GM12878 (cell line): ENCODE measurements around the gene CLNS1A. TPM values are rescaled to one million over a fixed set of nuclear protein-coding genes. Genes with fewer than 3 reads are reported as not detected.

Source experiments
- ATAC-seq: fragments of 200-7000 bp; cut with Tn5 transposase; 3 replicates; pipeline ENCODE4 v1.9.1; 2020; ENCODE audit warnings: mild to moderate bottlenecking, moderate library complexity
- BruUV-seq: library from RNA; stranded (reverse); fragments of 400-500 nt; replicated peaks from 2 replicates; lab custom pipeline; 2021; lab: Mats Ljungman, UMichigan
- CTCF ChIA-PET: fragments of 300-600 bp; sonication (Branson Sonifier 250); formaldehyde crosslinking; extraction: SDS; loops from one replicate; lab custom pipeline; 2021; ENCODE audit warnings: inconsistent platforms; lab: Yijun Ruan, JAX
- POLR2A ChIA-PET: fragments of 350-600 bp; formaldehyde crosslinking; extraction: SDS; loops from one replicate; lab custom pipeline; 2021; ENCODE audit warnings: inconsistent platforms; lab: Charles Lee
- RAD21 ChIA-PET: fragments of 300-600 bp; sonication (Branson Sonifier 250); formaldehyde crosslinking; loops from one replicate; lab custom pipeline; 2023; ENCODE audit warnings: antibody characterized with exemption; ENCODE audit not compliant: unreplicated experiment; lab: Charles Lee
- SMC1A ChIA-PET: fragments of 300-600 bp; sonication (Branson Sonifier 250); formaldehyde crosslinking; loops from one replicate; lab custom pipeline; 2023; ENCODE audit not compliant: unreplicated experiment, uncharacterized antibody; lab: Charles Lee
- DNase-seq: peaks from one replicate; pipeline ENCODE4 v3.0.0-alpha.2; 2011; ENCODE audit warnings: low read depth, low spot score
- FAIRE-seq: peaks from 3 replicates; lab custom pipeline; 2011; peaks lifted over from hg19 to GRCh38; lab: Jason Lieb, UNC
- H2AFZ ChIP-seq: 2 replicates; pipeline ENCODE4 v1.6.0; 2011; ENCODE audit warnings: low read depth, low read length, control low read depth; ENCODE audit not compliant: control insufficient read depth
- H3K27ac ChIP-seq: 2 replicates; pipeline ENCODE4 v1.5.1; 2011; ENCODE audit warnings: control low read depth; ENCODE audit not compliant: control insufficient read depth, insufficient read depth
- H3K27me3 ChIP-seq, 2 experiments: replicated peaks in 1 of 2; 2 replicates each; pipeline versions ENCODE4 v1.6.0 to v1.6.1; 2011; ENCODE audit warnings: low read length in 1 of 2; ENCODE audit not compliant: control insufficient read depth in 2 of 2, insufficient read depth in 2 of 2
- H3K36me3 ChIP-seq, 2 experiments: 2 replicates each; pipeline ENCODE4 v1.5.1; 2011; ENCODE audit warnings: low read length in 1 of 2; ENCODE audit not compliant: control insufficient read depth in 2 of 2, insufficient read depth in 2 of 2
- H3K4me1 ChIP-seq: 2 replicates; pipeline ENCODE4 v1.6.1; 2011; ENCODE audit warnings: mild to moderate bottlenecking, low read length, moderate library complexity, mixed read lengths; ENCODE audit not compliant: control insufficient read depth, insufficient read depth
- H3K4me2 ChIP-seq: 2 replicates; pipeline ENCODE4 v1.6.0; 2011; ENCODE audit warnings: control low read depth; ENCODE audit not compliant: control insufficient read depth, insufficient read depth
- H3K4me3 ChIP-seq: fragments of 200-600 bp; sonication (generic); 2 replicates; pipeline ENCODE4 v1.5.1; 2016
- H3K79me2 ChIP-seq: 2 replicates; pipeline ENCODE4 v1.6.0; 2011; ENCODE audit warnings: low read length; ENCODE audit not compliant: control insufficient read depth, insufficient read depth
- H3K9ac ChIP-seq: 2 replicates; pipeline ENCODE4 v1.8.0; 2011; ENCODE audit warnings: low read length, control low read depth, mixed read lengths; ENCODE audit not compliant: control insufficient read depth, insufficient read depth
- H3K9me3 ChIP-seq: replicated peaks from 3 replicates; pipeline ENCODE4 v1.5.1; 2011; ENCODE audit warnings: mild to moderate bottlenecking, low read length; ENCODE audit not compliant: control insufficient read depth, insufficient read depth
- H4K20me1 ChIP-seq: 2 replicates; pipeline ENCODE4 v1.6.0; 2011; ENCODE audit not compliant: control insufficient read depth, insufficient read depth
- BCL11A ChIP-seq: IDR thresholded peaks from 2 replicates; pipeline ENCODE4 v1.6.1; 2011; ENCODE audit warnings: low read depth, low read length
- CBX5 ChIP-seq: sonication (generic); IDR thresholded peaks from 2 replicates; pipeline ENCODE4 v1.6.1; 2016; ENCODE audit warnings: low read depth, moderate library complexity, mild to moderate bottlenecking, inconsistent platforms
- CHD2 ChIP-seq: IDR thresholded peaks from 2 replicates; pipeline ENCODE4 v1.6.1; 2011; ENCODE audit warnings: low read depth, low read length, improper control_type of control experiment, borderline replicate concordance
- EGR1 ChIP-seq, 2 experiments: IDR thresholded peaks; 1 replicate in 1 of 2; 2 replicates in 1 of 2; pipeline ENCODE4 v1.6.1; 2011 to 2012; ENCODE audit warnings: low read depth in 2 of 2, low read length in 2 of 2, borderline replicate concordance in 1 of 2, mild to moderate bottlenecking in 1 of 2, moderate library complexity in 1 of 2
- FOS ChIP-seq: IDR thresholded peaks from 3 replicates; pipeline ENCODE4 v1.6.1; 2011; ENCODE audit warnings: borderline replicate concordance; ENCODE audit not compliant: insufficient read length; ENCODE audit errors: extremely low read depth
- FOXK2 ChIP-seq: fragments of 450-650 bp; IDR thresholded peaks from 2 replicates; pipeline ENCODE4 v1.6.1; 2017; ENCODE audit warnings: mild to moderate bottlenecking, moderate library complexity
- FOXM1 ChIP-seq: IDR thresholded peaks from 2 replicates; pipeline ENCODE4 v1.6.1; 2012; ENCODE audit warnings: low read depth, mild to moderate bottlenecking, inconsistent platforms, low read length, moderate library complexity
- HDGF ChIP-seq: fragments of 450-650 bp; IDR thresholded peaks from 2 replicates; pipeline ENCODE4 v1.6.1; 2016; ENCODE audit warnings: antibody characterized with exemption
- JUNB ChIP-seq: IDR thresholded peaks from 2 replicates; pipeline ENCODE4 v1.6.1; 2016; ENCODE audit warnings: antibody characterized with exemption, mild to moderate bottlenecking
- KAT2A ChIP-seq: conservative IDR thresholded peaks from 2 replicates; pipeline ENCODE4 v1.6.1; 2011; ENCODE audit warnings: low read depth, low read length; ENCODE audit not compliant: control insufficient read depth
- MTA3 ChIP-seq: IDR thresholded peaks from 2 replicates; pipeline ENCODE4 v1.6.1; 2012; ENCODE audit warnings: low read length, inconsistent platforms, borderline replicate concordance
- NR2F1 ChIP-seq: fragments of 450-650 bp; conservative IDR thresholded peaks from 2 replicates; pipeline ENCODE4 v1.6.1; 2017; ENCODE audit warnings: mild to moderate bottlenecking
- RAD51 ChIP-seq: fragments of 450-650 bp; IDR thresholded peaks from 2 replicates; pipeline ENCODE4 v1.6.1; 2016; ENCODE audit warnings: moderate library complexity, mild to moderate bottlenecking, inconsistent platforms
- RUNX3 ChIP-seq: IDR thresholded peaks from 2 replicates; pipeline ENCODE4 v1.6.1; 2012; ENCODE audit warnings: low read length, inconsistent platforms
- STAT3 ChIP-seq: IDR thresholded peaks from 2 replicates; pipeline ENCODE4 v1.6.1; 2011; ENCODE audit warnings: low read depth, low read length, improper control_type of control experiment
- SUZ12 ChIP-seq: fragments of 200-600 bp; sonication (generic); IDR thresholded peaks from one replicate; pipeline ENCODE4 v1.6.1; 2018; ENCODE audit warnings: antibody characterized with exemption, mild to moderate bottlenecking; ENCODE audit not compliant: unreplicated experiment
- ZNF274 ChIP-seq: IDR thresholded peaks from one replicate; pipeline ENCODE4 v1.8.0; 2011; ENCODE audit not compliant: insufficient read length, insufficient read depth
- WGBS: methylation state at CpG from one replicate; pipeline ENCODE4 v1.1.6; 2016; ENCODE audit warnings: low lambda C conversion rate; ENCODE audit not compliant: insufficient replicate concordance, insufficient coverage; ENCODE audit errors: missing lambda C conversion rate; 5-methylcytosine and 5-hydroxymethylcytosine counted together
- in situ Hi-C: fragments of 300-500 bp; cut with MboI; formaldehyde crosslinking; loops from 9 replicates; pipeline ENCODE4 v1.14.3; 2018; ENCODE audit warnings: mixed read lengths
- intact Hi-C: fragments of 100-400 bp; cut with micrococcal nuclease; formaldehyde crosslinking; loops from one replicate; pipeline ENCODE4 v1.14.2; 2022; ENCODE audit not compliant: unreplicated experiment
- polyA plus RNA-seq, 11 experiments: library from polyadenylated mRNA; depleted of rRNA in 4 of 11; unstranded in 6 of 11; stranded (reverse) in 5 of 11; fragments of >200 nt; fragmentation: Nextera tagmentation in 4 of 11; fragmentation: Illumina TruSeq in 1 of 11; extraction: Ambion mirVana in 4 of 11; extraction: Trizol in 1 of 11; gene quantifications; 1 replicate in 1 of 11; 2 replicates in 10 of 11; pipeline versions ENCODE4 v1.2.1 to v1.2.3, GENCODE V29; 2011 to 2016; ENCODE audit warnings: inconsistent platforms in 2 of 11, missing spikeins in 2 of 11, low read depth in 1 of 11
- total RNA-seq, 4 experiments: library from RNA; depleted of rRNA in 3 of 4; stranded (reverse); fragments of >200 nt in 3 of 4; fragmentation: Illumina TruSeq in 1 of 4; extraction: Trizol in 1 of 4; gene quantifications; 2 replicates each; pipeline versions ENCODE4 v1.2.1 to v1.2.3, GENCODE V29; 2013 to 2021
- TF ChIP-seq, protein P1 (sequence below): fragments of 450-650 bp; IDR thresholded peaks from 2 replicates; pipeline ENCODE4 v1.6.1; 2018; ENCODE audit warnings: mild to moderate bottlenecking, low read depth, moderate library complexity; ENCODE audit not compliant: partially characterized antibody

The CLNS1A gene
- total and polyA plus RNA-seq, 10 of the 15 experiments (the other 5 are each of a cell fraction or from before 2014, with no cell fraction given) = 74.1 to 247 (median 167) TPM

DNA sequence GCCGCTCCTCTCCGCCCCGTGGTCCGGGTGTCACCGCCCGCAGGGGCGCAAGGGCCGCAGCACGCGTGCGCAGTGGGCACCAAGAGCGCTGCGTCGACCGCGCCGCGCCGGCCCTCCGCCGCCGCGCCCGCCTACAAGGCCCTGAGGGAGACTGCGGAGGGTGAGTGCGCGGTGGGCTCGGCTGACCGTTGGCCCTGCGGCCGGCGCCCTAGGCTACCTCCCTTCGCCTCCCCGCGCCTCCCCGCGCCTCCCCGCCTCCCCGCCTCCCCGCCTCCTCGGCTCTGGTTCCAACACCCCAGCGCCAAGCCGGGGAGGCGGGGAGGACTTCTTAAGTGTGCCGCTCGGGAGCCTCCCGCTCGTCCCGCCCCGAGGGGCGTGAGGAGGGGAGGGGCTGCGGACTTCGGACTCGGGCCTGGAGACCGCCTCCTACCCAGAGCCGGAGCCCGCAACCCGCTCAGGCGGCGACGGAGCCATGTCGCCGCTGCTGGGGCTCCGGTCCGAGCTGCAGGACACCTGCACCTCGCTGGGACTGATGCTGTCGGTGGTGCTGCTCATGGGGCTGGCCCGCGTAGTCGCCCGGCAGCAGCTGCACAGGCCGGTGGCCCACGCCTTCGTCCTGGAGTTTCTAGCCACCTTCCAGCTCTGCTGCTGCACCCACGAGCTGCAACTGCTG, 47.9 kb downstream of the CLNS1A start, which contains the start of gene AQP11:
AQP11 (plus strand) TSS at position 433 of the 673 bp plus-strand sequence; CDS start at position 473, 40 bp downstream.
- under 1% methylated on average over 31 of the region's 75 CpGs for WGBS
- POLR2A ChIA-PET = interaction anchor here (1.1 kb wide), 1 partner anchor 25 kb away, joined by 3 read pairs; no protein-coding TSS in a partner anchor
- TF ChIP-seq CBX5 (0 out of 2 replicates have a peak, but pooled peaks have one; percentile 25), HDGF (0 out of 2 replicates have a peak, but pooled peaks have one; percentile 69), JUNB (no peak), FOS (no peak), STAT3 (no peak), EGR1 (IDR thresholded peaks at IDR 0.05; ENCODE audit: borderline replicate concordance in 1 of 2, low read depth in 2 of 2, low read length in 2 of 2) (0 out of 3 replicates have a peak, but pooled peaks of 1 of the 2 experiments have one; percentile 4), CHD2 (0 out of 2 replicates have a peak, but pooled peaks have one; percentile 6), RAD51 (no peak), KAT2A (no peak), RUNX3 (no peak; the same call in 1 of the 2 replicates), ZNF274 (no peak), MTA3 (no peak), FOXM1 (no peak), NR2F1 (peak; percentile 44; the same call in 1 of the 2 replicates), FOXK2 (no peak), SUZ12 (no peak), BCL11A (no peak)
- TF ChIP-seq, protein P1, sequence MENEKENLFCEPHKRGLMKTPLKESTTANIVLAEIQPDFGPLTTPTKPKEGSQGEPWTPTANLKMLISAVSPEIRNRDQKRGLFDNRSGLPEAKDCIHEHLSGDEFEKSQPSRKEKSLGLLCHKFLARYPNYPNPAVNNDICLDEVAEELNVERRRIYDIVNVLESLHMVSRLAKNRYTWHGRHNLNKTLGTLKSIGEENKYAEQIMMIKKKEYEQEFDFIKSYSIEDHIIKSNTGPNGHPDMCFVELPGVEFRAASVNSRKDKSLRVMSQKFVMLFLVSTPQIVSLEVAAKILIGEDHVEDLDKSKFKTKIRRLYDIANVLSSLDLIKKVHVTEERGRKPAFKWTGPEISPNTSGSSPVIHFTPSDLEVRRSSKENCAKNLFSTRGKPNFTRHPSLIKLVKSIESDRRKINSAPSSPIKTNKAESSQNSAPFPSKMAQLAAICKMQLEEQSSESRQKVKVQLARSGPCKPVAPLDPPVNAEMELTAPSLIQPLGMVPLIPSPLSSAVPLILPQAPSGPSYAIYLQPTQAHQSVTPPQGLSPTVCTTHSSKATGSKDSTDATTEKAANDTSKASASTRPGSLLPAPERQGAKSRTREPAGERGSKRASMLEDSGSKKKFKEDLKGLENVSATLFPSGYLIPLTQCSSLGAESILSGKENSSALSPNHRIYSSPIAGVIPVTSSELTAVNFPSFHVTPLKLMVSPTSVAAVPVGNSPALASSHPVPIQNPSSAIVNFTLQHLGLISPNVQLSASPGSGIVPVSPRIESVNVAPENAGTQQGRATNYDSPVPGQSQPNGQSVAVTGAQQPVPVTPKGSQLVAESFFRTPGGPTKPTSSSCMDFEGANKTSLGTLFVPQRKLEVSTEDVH = no peak

More for the DNA sequence above, 47.9 kb downstream of the CLNS1A start, which contains the start of gene AQP11:
- Histone ChIP-seq H3K4me1 (peaks cover 6% of the 10 kb centered on the region; the same call in 1 of the 2 replicates), H3K27me3 (no peaks in the 10 kb centered on the region), H4K20me1 (no peaks in the 10 kb centered on the region), H3K9me3 (no peaks in the 10 kb centered on the region), H3K4me3 (peak within 1 kb of the TSS; percentile 83), H3K4me2 (peak within 1 kb of the TSS; percentile 85), H3K9ac (peak within 1 kb of the TSS; percentile 48; the same call in 1 of the 2 replicates), H3K36me3 (no peaks in the 10 kb centered on the region), H2AFZ (peak within 1 kb of the TSS; percentile 96), H3K27ac (no peak within 1 kb of the TSS), H3K79me2 (no peaks in the 10 kb centered on the region)
- ATAC-seq (peak; percentile 97), FAIRE-seq (peak; percentile 18), DNase-seq (peak; percentile 24)
- no TSS peak for BruUV-seq
- SMC1A ChIA-PET = interaction anchor here (1.3 kb wide), 1 partner anchor 30 kb away, joined by 3 read pairs; no protein-coding TSS in a partner anchor
- RAD21 ChIA-PET = interaction anchor here (0.6 to 0.7 kb wide), 3 partner anchors 19 to 907 kb away, joined by 3 to 5 read pairs (median 3); no protein-coding TSS in a partner anchor
- in situ Hi-C loops (no loop called here), intact Hi-C loops (no loop called here)
- CTCF ChIA-PET = interaction anchor here (1.3 kb wide), 1 partner anchor 29 kb away, joined by 6 read pairs; no protein-coding TSS in a partner anchor
